PC-9 (cell line): ENCODE results near the gene STAG1. TPM values are rescaled to one million over a fixed set of nuclear protein-coding genes. Genes with fewer than 3 reads are reported as not detected.

Experiments
- BruUV-seq: library from RNA; stranded (reverse); fragments of 400-500 nt; replicated peaks from 2 replicates; lab custom pipeline; 2021; lab: Mats Ljungman, UMichigan
- CTCF ChIA-PET: fragments of 300-600 bp; sonication (Branson Sonifier 250); formaldehyde crosslinking; loops from one replicate; lab custom pipeline; 2022; ENCODE audit warnings: antibody characterized with exemption; lab: Charles Lee
- POLR2A ChIA-PET: fragments of 300-600 bp; sonication (Branson Sonifier 250); formaldehyde crosslinking; loops from one replicate; lab custom pipeline; 2022; ENCODE audit warnings: antibody characterized with exemption; ENCODE audit not compliant: unreplicated experiment; lab: Charles Lee
- DNase-seq, 2 experiments: peaks; one replicate each; pipeline versions ENCODE4 v3.0.0 to v3.0.0-alpha.2; 2015 to 2022; ENCODE audit warnings: mixed read lengths in 1 of 2
- H2AFZ ChIP-seq: fragments of 200-600 bp; sonication (generic); 2 replicates; pipeline ENCODE4 v1.8.1; 2017; ENCODE audit warnings: antibody characterized with exemption
- H3F3A ChIP-seq: fragments of 200-600 bp; sonication (generic); 2 replicates; pipeline ENCODE4 v1.8.1; 2017; ENCODE audit warnings: antibody characterized with exemption, mild to moderate bottlenecking, low read depth; ENCODE audit not compliant: insufficient read depth
- H3K27ac ChIP-seq: fragments of 200-600 bp; sonication (generic); 2 replicates; pipeline ENCODE4 v1.6.1; 2016; ENCODE audit warnings: mixed run types
- H3K27me3 ChIP-seq: fragments of 200-600 bp; sonication (generic); 2 replicates; pipeline ENCODE4 v1.6.1; 2016; ENCODE audit warnings: low read depth, mixed run types; ENCODE audit not compliant: insufficient read depth
- H3K36me3 ChIP-seq: fragments of 200-600 bp; sonication (generic); 2 replicates; pipeline ENCODE4 v1.6.1; 2016; ENCODE audit warnings: low read depth, mixed run types
- H3K4me1 ChIP-seq: fragments of 200-600 bp; sonication (generic); replicated peaks from 2 replicates; pipeline ENCODE4 v1.6.1; 2016; ENCODE audit warnings: mixed run types; ENCODE audit not compliant: insufficient read depth
- H3K4me2 ChIP-seq: fragments of 200-600 bp; sonication (generic); 2 replicates; pipeline ENCODE4 v1.6.1; 2017; ENCODE audit warnings: mixed run types
- H3K4me3 ChIP-seq: fragments of 200-600 bp; sonication (generic); 2 replicates; pipeline ENCODE4 v1.6.1; 2016; ENCODE audit warnings: mixed run types
- H3K79me2 ChIP-seq: fragments of 200-600 bp; sonication (generic); 2 replicates; pipeline ENCODE4 v1.6.1; 2017; ENCODE audit warnings: low read depth, mixed run types
- H3K9me2 ChIP-seq: fragments of 200-600 bp; sonication (generic); 2 replicates; pipeline ENCODE4 v1.8.1; 2017; ENCODE audit warnings: mild to moderate bottlenecking; ENCODE audit not compliant: insufficient read depth
- H3K9me3 ChIP-seq: fragments of 200-600 bp; sonication (generic); 2 replicates; pipeline ENCODE4 v1.8.1; 2016; ENCODE audit warnings: low read depth; ENCODE audit not compliant: insufficient read depth
- H4K20me1 ChIP-seq: fragments of 200-600 bp; sonication (generic); 2 replicates; pipeline ENCODE4 v1.8.1; 2017; ENCODE audit not compliant: insufficient read depth
- CTCF ChIP-seq: fragments of 200-600 bp; sonication (generic); conservative IDR thresholded peaks from 2 replicates; pipeline ENCODE4 v1.6.1; 2017; ENCODE audit warnings: mixed run types, antibody characterized with exemption, mild to moderate bottlenecking, moderate library complexity
- EZH2 ChIP-seq: fragments of 200-600 bp; sonication (generic); IDR thresholded peaks from 2 replicates; pipeline ENCODE4 v1.8.0; 2017; ENCODE audit warnings: antibody characterized with exemption, low read depth
- intact Hi-C: fragments of 100-400 bp; cut with micrococcal nuclease; formaldehyde crosslinking; loops from one replicate; pipeline ENCODE4 v1.10.0; 2022; ENCODE audit not compliant: unreplicated experiment
- total RNA-seq: library from RNA; stranded (reverse); gene quantifications from 2 replicates; pipeline ENCODE4 v1.2.3, GENCODE V29; 2021

The STAG1 gene
- total RNA-seq, 1 experiment from 2014 or later = 39.3 TPM

- H3K27me3 ChIP-seq = no peaks in the 10 kb centered on the region
- H3K27ac ChIP-seq = no peak overlapping the region
- intact Hi-C loops = no loop called here
- H3K79me2 ChIP-seq = no peaks in the 10 kb centered on the region
- no peak overlapping the region for H2AFZ ChIP-seq
- no peaks in the 10 kb centered on the region; the same call in 1 of the 2 replicates for H3F3A ChIP-seq
- no peaks in the 10 kb centered on the region; the same call in 1 of the 2 replicates for H4K20me1 ChIP-seq
- H3K9me2 ChIP-seq = no peaks in the 10 kb centered on the region
- BruUV-seq = no TSS peak
- H3K4me3 ChIP-seq = no peak overlapping the region
- no peak for DNase-seq
- H3K4me1 ChIP-seq = no peaks in the 10 kb centered on the region
- H3K9me3 ChIP-seq = no peaks in the 10 kb centered on the region
- ChIA-PET CTCF (no interaction called here), POLR2A (no interaction called here)
- TF ChIP-seq CTCF (no peak), EZH2 (no peak)
- H3K36me3 ChIP-seq = no peaks in the 10 kb centered on the region
- no peak overlapping the region for H3K4me2 ChIP-seq
These were observed 238.8 kb downstream of the STAG1 start for GRCh38 chr3:136513367-136513766.

GRCh38 chr3:136512381-136512780 lies 239.8 kb downstream of the STAG1 start:
- Histone ChIP-seq H3K9me2 (no peaks in the 10 kb centered on the region), H3K4me1 (no peaks in the 10 kb centered on the region), H3K27me3 (no peaks in the 10 kb centered on the region), H3K79me2 (no peaks in the 10 kb centered on the region), H3K27ac (no peak overlapping the region), H4K20me1 (no peaks in the 10 kb centered on the region; the same call in 1 of the 2 replicates), H3K36me3 (no peaks in the 10 kb centered on the region), H3K4me2 (no peak overlapping the region), H3K4me3 (no peak overlapping the region), H3K9me3 (no peaks in the 10 kb centered on the region), H3F3A (no peaks in the 10 kb centered on the region; the same call in 1 of the 2 replicates), H2AFZ (no peak overlapping the region)
- no peak for DNase-seq
- TF ChIP-seq EZH2 = no peak
- TF ChIP-seq CTCF = no peak
- CTCF ChIA-PET = no interaction called here
- POLR2A ChIA-PET = no interaction called here
- intact Hi-C loops = no loop called here
- no TSS peak for BruUV-seq

- TF ChIP-seq CTCF (no peak), EZH2 (no peak)
- CTCF ChIA-PET = interaction anchor here (0.6 kb wide), 1 partner anchor 457 kb away, joined by 7 read pairs; no protein-coding TSS in a partner anchor
- no peak overlapping the region for H3K4me2 ChIP-seq
- H3K9me3 ChIP-seq = no peaks in the 10 kb centered on the region
- no TSS peak for BruUV-seq
- peaks cover 7% of the 10 kb centered on the region for H3F3A ChIP-seq
- no peaks in the 10 kb centered on the region for H4K20me1 ChIP-seq
- intact Hi-C loops = no loop called here
- H3K79me2 ChIP-seq = no peaks in the 10 kb centered on the region
- no peaks in the 10 kb centered on the region for H3K9me2 ChIP-seq
- H3K27me3 ChIP-seq = no peaks in the 10 kb centered on the region
- no peak overlapping the region for H2AFZ ChIP-seq
- H3K36me3 ChIP-seq = no peaks in the 10 kb centered on the region
- no peak overlapping the region for H3K4me3 ChIP-seq
- no peak for DNase-seq
- no peak overlapping the region for H3K27ac ChIP-seq
- H3K4me1 ChIP-seq = no peaks in the 10 kb centered on the region
- POLR2A ChIA-PET = no interaction called here
These were observed 246.5 kb downstream of the STAG1 start for GRCh38 chr3:136505676-136506075.
